HG02938 (cell line): Measurements from ENCODE around the gene LGALS9C.
A peak's percentile ranks its signal among the peaks of the same experiment; 100 is the strongest.
"Not testable (repeated sequence)": the region's sequence is repeated elsewhere in the genome, so short reads cannot be mapped to it uniquely, and the experiment has no call there.

Experiments used
- ATAC-seq: cut with Tn5 transposase; IDR thresholded peaks from one replicate; pipeline ENCODE4 v1.9.1; 2021; ENCODE audit warnings: mild to moderate bottlenecking, moderate library complexity; ENCODE audit not compliant: unreplicated experiment

LGALS9C gene

GRCh38 chr17:18476508-18477308 is at the start of gene LGALS9C:
Gene LGALS9C (plus strand): TSS chr17:18476789. CDS start chr17:18476855, 66 bp downstream.
- peak; percentile 82 for ATAC-seq

GRCh38 chr17:18432206-18432605 is 44.4 kb upstream of the LGALS9C start:
- not testable (repeated sequence) for ATAC-seq

DNA sequence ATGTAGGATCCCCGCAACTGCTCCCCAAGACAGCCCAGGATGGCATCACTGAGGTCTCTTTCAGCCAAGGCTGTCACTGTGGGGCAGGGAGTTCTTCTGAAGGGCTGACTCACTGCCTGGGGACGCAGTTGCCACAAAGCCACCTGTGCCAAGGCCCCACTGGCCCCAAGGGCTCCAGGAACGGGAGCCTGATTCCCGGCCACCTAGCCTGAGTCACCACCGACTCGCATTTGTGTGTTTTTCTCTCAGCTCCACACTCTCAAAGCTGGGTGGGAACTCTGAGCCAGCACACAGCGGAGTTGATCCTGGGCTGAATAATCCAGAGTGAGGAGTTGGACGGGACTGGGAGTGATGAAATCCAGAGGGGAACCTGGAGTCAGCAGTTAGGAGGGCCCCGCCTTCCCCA is 37.1 kb upstream of the LGALS9C start:
- ATAC-seq, result not testable (repeated sequence)

DNA sequence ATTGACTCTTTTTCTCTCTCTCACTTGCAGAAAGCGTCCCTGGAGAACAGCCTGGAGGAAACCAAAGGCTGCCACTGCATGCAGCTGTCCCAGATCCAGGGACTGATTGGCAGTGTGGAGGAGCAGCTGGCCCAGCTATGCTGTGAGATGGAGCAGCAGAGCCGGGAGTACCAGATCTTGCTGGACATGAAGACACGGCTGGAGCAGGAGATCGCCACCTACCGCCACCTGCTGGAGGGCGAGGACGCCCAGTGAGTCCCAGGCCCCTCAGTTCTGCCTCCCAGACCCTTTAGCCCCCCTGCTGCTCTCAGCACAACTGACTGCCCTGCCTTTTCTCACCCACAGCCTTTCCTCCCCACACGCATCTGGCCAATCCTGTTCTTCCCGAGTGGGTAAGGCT is 34.5 kb upstream of the LGALS9C start:
- ATAC-seq, result not testable (repeated sequence)

DNA sequence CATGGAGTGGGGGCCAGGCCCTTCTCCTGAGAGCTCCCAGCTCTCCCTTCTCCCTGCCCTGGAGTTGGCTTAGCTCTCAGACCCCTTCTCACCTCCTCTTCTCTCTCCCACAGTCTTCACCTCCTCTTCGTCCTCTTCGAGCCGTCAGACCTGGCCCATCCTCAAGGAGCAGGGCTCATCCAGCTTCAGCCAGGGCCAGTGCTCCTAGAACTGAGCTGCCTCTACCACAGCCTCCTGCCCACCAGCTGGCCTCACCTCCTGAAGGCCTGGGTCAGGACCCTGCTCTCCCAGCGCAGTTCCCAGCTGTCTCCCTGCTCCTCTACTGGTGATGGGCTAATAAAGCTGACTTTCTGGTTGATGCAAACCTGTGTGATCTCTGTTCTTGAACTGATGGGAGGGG is 34.1 kb upstream of the LGALS9C start:
- ATAC-seq, result not testable (repeated sequence)

DNA sequence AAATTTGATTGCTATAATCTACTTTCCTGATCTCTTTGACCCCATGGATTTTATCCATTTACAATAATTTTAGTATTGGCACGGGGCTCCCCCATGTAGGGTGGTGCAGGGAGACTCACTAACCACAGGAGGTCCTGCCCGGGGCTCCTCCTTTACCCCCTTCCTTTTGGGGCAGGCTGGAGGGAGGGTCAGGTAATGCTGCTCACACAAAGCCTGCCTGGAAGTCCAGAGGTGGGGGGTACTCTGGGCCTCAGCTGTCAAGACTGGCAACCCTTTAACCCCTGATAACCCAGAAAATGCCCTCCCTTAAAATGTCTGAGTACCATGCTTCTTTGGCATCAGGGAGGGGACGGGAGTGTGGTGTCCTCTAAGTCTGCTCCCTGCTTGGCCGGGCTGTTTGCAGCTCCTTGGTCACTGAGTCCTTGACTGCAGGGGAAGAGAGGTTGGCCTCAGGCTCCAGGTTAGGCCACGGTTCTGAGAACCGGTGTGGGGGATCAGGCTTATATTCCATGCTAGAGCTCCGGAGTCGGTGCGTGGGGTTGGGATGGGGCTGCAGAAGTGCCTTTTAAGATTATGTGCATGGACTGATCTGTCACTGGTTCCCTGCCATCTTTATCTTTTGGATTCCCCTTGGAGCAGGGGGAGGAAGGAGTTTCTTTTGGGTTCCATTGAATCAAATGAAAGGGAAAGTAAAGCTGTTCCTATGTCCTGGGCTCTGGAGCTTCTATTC is 28.9 kb upstream of the LGALS9C start:
- not testable (repeated sequence) for ATAC-seq

GRCh38 chr17:18448311-18448710 is 28.3 kb upstream of the LGALS9C start:
- not testable (repeated sequence) for ATAC-seq

- ATAC-seq, result not testable (repeated sequence)
Observed at GRCh38 chr17:18449833-18450232, 26.8 kb upstream of the LGALS9C start.

GRCh38 chr17:18450998-18451397 is 25.6 kb upstream of the LGALS9C start:
- ATAC-seq, result not testable (repeated sequence)

- not testable (repeated sequence) for ATAC-seq
Observed at GRCh38 chr17:18451969-18452368, 24.6 kb upstream of the LGALS9C start.

- not testable (repeated sequence) for ATAC-seq
Observed at GRCh38 chr17:18459035-18459434, 17.6 kb upstream of the LGALS9C start.

- ATAC-seq, result not testable (repeated sequence)
Observed at GRCh38 chr17:18463831-18464502, 12.6 kb upstream of the LGALS9C start.

DNA sequence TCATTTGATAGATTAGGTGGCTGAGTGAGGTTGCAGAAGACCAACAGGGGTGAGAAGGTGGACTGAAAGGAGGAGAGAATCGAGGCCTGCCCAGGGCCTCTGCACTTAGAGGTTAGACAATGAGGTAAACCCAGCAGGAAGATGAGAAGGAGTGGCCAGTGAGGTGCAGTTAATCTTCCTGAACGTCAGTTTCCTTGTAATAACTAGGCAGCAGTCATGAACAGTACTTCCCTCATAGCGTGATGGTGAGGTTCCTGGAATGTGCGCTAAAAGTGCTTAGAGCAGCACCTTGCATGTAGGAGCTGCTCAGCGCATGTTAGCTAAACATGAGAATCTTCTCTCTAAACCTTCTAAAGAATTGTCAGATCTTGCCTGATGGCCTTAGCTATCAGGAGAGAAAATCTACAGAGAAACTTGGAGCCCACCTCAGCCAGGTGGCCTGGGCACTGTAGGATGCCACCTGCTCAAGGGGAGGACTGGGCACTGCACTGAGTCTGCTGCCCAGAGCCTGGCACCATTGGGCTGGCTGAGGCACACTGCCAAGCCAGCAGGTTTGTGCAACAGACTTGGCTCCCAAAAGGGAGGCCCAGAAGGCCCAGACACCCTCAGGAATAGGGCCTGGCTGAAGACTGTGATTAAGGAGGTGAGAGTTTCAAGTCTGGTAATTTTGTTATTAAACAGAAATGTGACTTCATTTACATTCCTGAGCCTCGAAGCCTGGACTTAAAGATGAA is 10.2 kb upstream of the LGALS9C start:
- ATAC-seq, result not testable (repeated sequence)

GRCh38 chr17:18467001-18467400 is 9.6 kb upstream of the LGALS9C start:
- ATAC-seq, result not testable (repeated sequence)

DNA sequence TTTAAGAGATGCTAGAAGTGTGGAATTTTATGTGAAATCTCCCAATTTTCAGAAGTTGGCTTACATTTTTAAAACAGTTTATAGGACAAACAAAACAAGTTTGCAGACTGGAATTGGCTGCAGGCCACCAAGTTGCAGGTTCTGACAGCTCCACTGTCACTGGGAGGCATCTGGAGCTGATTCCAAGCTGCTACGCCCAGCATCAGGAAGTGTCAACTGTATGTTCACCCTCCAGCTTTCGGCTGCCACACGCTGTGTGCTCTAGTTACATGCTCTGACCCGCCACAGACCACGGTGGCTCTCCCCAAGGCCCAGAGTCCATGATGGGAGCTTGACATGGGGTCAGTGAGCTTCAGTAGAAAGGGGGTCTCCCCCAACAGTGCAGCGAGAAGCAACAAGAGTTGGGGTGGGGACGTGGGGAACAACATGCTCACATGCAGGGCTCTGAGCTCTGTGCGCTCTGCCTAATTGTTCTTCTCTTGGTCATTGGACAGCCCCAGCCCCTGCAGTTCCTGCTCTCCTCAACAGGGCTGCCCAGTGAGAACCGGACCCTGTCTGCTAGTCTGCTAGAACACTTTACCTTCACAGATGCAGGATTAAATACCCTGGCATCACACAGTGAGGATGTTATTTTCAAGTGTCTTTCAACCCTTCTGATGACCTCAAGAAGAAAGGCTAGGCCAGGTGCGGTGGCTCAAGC is 8.0 kb upstream of the LGALS9C start:
- not testable (repeated sequence) for ATAC-seq

DNA sequence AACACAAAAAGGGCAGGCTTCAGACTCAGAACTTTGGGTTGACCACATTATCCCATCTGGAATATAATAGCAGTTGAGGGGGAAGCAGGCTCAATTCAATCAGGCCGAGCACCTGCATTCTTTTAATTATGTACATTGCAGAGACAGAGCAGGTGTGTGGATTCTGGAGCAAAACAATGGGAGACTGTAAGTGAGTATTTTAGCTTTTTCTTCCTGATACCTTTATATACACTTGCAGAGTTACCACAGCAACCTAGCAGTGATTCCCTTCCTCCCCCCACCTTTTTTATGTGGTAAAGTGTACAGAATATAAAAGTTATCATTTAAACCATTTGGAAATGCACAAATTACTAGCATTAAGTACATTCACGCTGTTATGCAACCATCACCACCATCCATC is 6.8 kb upstream of the LGALS9C start:
- ATAC-seq, result not testable (repeated sequence)

GRCh38 chr17:18470345-18470930 is 6.2 kb upstream of the LGALS9C start:
- ATAC-seq, result not testable (repeated sequence)

DNA sequence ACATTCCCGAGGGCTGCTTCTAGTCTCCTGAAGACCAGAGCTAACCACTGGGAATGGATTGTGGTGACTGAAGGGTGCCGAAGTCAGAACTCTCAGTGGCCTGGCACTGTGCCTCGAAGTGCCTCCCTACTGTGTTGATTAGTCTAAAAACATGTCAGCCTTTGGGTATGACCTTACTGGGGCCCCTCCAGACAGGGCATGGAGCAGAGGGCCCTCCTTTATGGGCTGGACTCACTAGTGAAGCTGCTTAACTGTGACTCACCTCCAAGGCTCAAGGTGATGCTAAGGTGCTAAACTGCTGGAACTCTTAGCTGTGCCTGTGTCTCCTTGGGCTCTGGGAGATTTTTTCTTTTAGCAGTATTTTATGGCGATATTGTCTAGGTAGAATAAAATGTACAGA is 2.6 kb upstream of the LGALS9C start:
- not testable (repeated sequence) for ATAC-seq

DNA sequence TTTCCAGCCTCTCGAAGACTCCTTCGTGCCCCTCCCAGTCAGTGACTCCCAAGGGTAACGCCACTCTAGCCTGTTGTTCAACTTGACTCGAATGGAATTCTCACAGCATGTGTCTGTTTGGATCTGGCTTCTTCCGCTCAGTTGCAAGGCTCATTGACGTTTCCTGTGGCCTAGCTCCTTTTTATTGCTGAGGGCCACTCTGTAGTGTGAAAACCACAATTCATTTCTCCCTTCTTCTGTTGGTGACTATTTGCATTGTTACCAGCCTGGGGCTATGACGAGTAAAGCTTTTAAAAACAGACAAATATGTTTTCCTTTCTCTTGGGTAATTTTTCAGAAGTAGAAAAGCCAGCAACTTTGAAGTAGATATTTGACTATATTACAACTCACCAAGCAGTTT is 1.8 kb upstream of the LGALS9C start:
- ATAC-seq, result not testable (repeated sequence)

DNA sequence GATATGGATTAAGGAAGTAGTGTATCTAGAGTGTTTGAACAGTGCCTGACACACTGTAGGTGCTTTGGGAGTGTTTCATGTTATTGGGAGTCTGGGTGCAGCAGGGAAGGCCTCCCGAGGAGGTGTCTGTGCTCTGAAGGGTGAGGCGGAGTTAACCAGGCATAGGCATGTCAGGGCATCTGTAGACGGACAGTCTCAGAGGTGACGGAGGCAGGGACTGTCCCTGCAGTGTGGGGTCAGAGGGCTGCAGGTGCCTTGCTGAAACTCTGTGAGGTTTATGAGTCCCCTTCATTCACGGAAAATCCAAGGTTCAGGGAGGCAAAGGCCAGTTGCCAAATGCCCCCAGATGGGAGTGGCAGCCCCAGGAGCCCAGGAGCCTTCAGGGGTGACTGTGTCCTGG is 778 bp downstream of the LGALS9C start:
- not testable (repeated sequence) for ATAC-seq
